LNCAP (cell line): ENCODE measurements around the gene LMCD1.

Experiments
- CTCF ChIP-seq: fragments of 450-650 bp; IDR thresholded peaks from 2 replicates; pipeline ENCODE4 v1.5.1; 2017; ENCODE audit warnings: mild to moderate bottlenecking

Gene LMCD1, protein sequence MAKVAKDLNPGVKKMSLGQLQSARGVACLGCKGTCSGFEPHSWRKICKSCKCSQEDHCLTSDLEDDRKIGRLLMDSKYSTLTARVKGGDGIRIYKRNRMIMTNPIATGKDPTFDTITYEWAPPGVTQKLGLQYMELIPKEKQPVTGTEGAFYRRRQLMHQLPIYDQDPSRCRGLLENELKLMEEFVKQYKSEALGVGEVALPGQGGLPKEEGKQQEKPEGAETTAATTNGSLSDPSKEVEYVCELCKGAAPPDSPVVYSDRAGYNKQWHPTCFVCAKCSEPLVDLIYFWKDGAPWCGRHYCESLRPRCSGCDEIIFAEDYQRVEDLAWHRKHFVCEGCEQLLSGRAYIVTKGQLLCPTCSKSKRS

GRCh38 chr3:8501371-8502131, at the start of gene LMCD1:
Gene LMCD1, plus strand, starts transcription at chr3:8501823. Its CDS starts 116 bp downstream, at chr3:8501939.
- TF ChIP-seq CTCF = no peak

DNA sequence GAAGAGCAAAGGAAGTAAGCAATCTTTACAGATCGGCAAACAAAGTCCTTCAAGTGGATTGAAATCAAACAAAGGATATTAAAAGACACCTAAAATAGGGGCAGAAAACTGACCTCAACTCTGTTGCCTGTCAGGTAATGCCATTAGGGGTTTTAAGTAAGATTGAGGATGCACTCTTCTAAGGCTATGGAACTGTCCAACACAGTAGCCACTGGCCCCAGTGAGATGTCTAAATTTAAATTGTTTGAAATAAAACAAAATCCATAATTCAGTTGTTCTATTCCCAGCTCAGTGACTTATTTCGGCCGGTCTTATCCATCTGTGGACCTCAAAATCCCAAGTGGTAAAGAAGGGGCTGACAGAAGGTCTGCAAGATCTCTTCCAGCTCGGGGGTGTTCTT, 49.5 kb upstream of the LMCD1 start:
- no peak for TF ChIP-seq CTCF

DNA sequence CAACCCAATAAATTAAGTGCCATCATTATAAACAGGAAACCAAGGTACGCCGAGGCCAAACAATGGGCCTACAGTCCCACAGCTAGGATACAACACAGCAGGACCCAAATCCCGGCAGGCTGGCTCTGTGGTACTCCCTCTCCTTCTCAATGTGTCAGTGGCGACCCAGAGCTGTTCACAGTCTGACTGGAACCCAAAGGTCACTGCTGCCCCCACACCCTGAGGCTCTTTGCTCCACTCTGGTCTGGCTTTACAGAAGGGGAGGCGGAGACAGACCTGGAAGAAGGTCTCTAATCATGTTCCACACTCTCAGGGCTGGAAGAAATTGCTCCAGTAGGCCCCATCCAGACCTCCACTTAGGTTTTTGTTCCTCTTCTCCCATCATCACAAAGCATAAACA, 48.5 kb upstream of the LMCD1 start:
- no peak for TF ChIP-seq CTCF

- no peak for TF ChIP-seq CTCF
Observed at GRCh38 chr3:8455526-8456411, 45.9 kb upstream of the LMCD1 start.

DNA sequence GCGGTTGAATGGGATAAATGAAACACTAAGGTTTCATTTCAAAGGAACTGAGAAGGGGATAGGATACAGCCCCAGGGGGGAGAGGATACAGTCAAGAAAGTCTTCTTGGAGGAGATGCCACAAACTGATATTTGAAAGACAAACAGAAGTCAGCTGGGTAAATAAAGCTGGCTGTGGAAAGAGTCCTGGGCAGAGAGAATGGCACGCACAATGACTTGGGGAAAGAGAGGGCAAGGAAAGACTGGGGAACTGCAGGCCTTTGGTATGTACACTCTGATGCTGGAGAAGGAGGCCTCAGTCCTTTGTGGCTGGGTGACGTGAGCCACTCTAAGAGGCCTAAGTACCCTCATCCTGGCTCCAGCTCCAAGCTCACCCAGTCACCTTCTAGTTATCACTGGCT, 45.2 kb upstream of the LMCD1 start:
- TF ChIP-seq CTCF = no peak

DNA sequence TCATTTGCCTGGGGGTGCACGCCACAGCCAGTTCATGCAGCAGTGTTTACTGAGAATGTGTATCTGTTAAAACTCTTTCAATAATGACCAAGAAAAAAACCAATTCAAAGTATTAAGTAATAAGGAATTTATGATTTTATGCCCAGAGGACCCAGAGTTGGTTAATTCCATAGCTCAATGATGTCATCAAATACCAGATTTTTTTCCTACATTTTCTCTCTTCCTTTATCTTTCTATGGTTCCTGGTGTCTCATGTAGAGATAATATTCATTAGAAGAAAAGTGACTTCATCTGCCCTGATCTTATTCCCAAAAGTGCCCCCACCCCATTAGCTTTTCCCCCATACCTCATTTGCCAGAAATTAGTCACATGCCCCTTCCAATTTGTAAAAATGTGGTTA, 44.6 kb upstream of the LMCD1 start:
- no peak for TF ChIP-seq CTCF

DNA sequence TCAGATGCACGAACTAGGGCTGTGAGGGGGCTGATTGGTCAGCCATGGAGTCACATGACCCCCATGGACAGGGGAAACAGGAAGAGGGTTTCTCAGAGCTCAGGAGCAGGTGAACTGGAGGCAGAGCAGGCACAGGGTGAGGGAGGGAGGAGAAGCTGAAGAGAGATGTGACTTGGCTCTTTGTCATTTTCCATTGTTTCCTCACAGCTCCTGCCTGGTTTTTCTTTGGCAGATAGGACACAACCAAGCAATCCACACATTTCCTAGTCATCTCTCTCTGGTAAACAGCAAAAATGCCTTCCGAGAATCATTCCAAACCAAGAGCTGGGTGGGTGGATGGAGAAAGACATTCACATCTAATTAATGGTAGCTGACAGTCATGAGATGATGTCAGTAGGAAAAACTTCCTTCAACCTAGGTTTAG, 43.4 kb upstream of the LMCD1 start:
- no peak for TF ChIP-seq CTCF
